Mesothelial cell of epicardium (in vitro differentiated cells): ENCODE results near the gene PRSS33. TPM values are rescaled to one million over a fixed set of nuclear protein-coding genes. Genes with fewer than 3 reads are reported as not detected.
A peak's percentile ranks its signal among the peaks of the same experiment; 100 is the strongest.

Source experiments
- DNase-seq, 2 experiments: peaks; one replicate each; pipeline ENCODE4 v3.0.0; 2021; ENCODE audit warnings: low spot score in 2 of 2; ENCODE audit not compliant: unreplicated experiment in 2 of 2
- H3K27ac Mint-ChIP-seq: 2 replicates; pipeline ENCODE4 v1.8.0; 2021; ENCODE audit warnings: mixed read lengths
- H3K27me3 Mint-ChIP-seq: 2 replicates; pipeline ENCODE4 v1.8.0; 2021; ENCODE audit warnings: low read depth, mixed read lengths
- H3K36me3 Mint-ChIP-seq: 2 replicates; pipeline ENCODE4 v1.8.0; 2021; ENCODE audit warnings: mixed read lengths
- H3K4me1 Mint-ChIP-seq: 2 replicates; pipeline ENCODE4 v1.8.0; 2021; ENCODE audit warnings: mixed read lengths
- H3K4me3 Mint-ChIP-seq: 2 replicates; pipeline ENCODE4 v1.8.0; 2021; ENCODE audit warnings: mild to moderate bottlenecking, moderate library complexity, mixed read lengths
- H3K9me3 Mint-ChIP-seq: 2 replicates; pipeline ENCODE4 v1.8.0; 2021; ENCODE audit warnings: mixed read lengths
- CTCF ChIP-seq: fragments of 200-600 bp; sonication (generic); IDR thresholded peaks from one replicate; pipeline ENCODE4 v1.5.0; 2021; ENCODE audit warnings: antibody characterized with exemption; ENCODE audit not compliant: unreplicated experiment
- total RNA-seq: library from RNA; stranded (reverse); gene quantifications from 3 replicates; pipeline ENCODE4 v1.2.1, GENCODE V29; 2021

The PRSS33 gene
- total RNA-seq, 1 donor from 2014 or later, result not detected

DNA sequence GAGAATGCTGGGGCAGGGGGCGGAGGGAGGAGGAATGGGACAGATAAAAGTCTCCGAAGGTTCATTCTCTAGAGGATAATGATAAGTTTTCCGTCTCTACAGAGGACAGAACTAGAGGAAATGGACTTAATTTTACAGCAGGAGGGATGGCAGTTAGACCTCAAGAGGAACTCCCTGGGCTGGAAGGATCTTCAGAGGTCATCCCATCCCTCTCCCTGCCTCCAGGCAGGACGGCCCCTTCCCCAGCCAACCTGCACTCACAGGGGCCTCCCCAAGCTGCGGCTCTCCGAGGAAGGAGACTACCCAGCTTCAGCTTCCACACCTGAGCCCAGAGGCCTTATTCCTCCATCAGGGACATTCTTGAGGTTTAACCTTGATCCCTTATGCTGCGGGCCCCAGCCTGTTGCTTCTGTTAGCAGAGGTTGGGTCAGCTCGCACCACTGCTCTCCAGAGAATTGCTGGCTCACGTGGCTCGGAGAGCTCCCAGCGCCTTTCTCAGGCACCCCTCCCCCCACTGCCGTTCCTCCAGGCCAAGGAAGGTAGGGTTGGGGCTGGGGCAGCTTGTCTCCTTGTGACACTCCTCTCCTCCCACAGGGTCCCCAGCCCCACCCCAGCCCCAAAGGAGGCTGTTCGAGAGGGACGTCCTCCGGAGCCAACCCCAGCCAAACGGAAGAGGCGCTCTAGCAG is 18.8 kb downstream of the PRSS33 start:
- H3K27me3 Mint-ChIP-seq, result no peaks in the 10 kb centered on the region
- H3K36me3 Mint-ChIP-seq, result peaks cover 63% of the 10 kb centered on the region
- H3K4me1 Mint-ChIP-seq, result peaks cover 6% of the 10 kb centered on the region
- H3K9me3 Mint-ChIP-seq, result peaks cover 23% of the 10 kb centered on the region
- DNase-seq, result no peak
- peak overlapping the region; percentile 34 for H3K27ac Mint-ChIP-seq
- no peak for TF ChIP-seq CTCF
- H3K4me3 Mint-ChIP-seq, result no peak overlapping the region

DNA sequence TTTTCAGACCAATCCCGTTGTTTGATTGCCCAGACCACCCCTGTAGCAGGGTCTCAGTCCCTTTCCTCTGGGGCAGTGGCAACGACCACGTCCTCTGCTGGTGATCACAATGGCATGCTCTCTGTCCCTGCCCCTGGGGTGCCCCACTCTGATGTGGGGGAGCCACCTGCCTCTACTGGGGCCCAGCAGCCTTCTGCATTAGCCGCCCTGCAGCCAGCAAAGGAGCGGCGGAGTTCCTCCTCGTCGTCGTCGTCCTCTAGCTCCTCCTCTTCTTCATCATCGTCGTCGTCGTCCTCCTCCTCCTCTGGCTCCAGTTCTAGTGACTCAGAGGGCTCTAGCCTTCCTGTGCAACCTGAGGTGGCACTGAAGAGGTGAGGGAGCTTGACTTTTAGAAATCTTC is 19.5 kb downstream of the PRSS33 start:
- no peak for TF ChIP-seq CTCF
- Mint-ChIP-seq H3K9me3 (peaks cover 29% of the 10 kb centered on the region), H3K27me3 (no peaks in the 10 kb centered on the region), H3K4me1 (peaks cover 6% of the 10 kb centered on the region), H3K27ac (no peak overlapping the region), H3K4me3 (no peak overlapping the region), H3K36me3 (peaks cover 65% of the 10 kb centered on the region)
- DNase-seq, result no peak

GRCh38 chr16:2767140-2767731 is 20.1 kb downstream of the PRSS33 start:
- H3K9me3 Mint-ChIP-seq, result peaks cover 36% of the 10 kb centered on the region
- H3K4me1 Mint-ChIP-seq, result peaks cover 6% of the 10 kb centered on the region
- DNase-seq, result no peak
- no peak for TF ChIP-seq CTCF
- H3K27me3 Mint-ChIP-seq, result no peaks in the 10 kb centered on the region
- H3K27ac Mint-ChIP-seq, result no peak overlapping the region
- no peak overlapping the region for H3K4me3 Mint-ChIP-seq
- peaks cover 68% of the 10 kb centered on the region for H3K36me3 Mint-ChIP-seq

GRCh38 chr16:2766430-2767139 is 20.8 kb downstream of the PRSS33 start:
- Mint-ChIP-seq H3K27me3 (no peaks in the 10 kb centered on the region), H3K36me3 (peaks cover 72% of the 10 kb centered on the region), H3K4me3 (no peak overlapping the region), H3K27ac (peak overlapping the region; percentile 80), H3K9me3 (peaks cover 41% of the 10 kb centered on the region), H3K4me1 (peaks cover 6% of the 10 kb centered on the region)
- no peak for TF ChIP-seq CTCF
- DNase-seq, result no peak

- TF ChIP-seq CTCF, result no peak
- DNase-seq, result no peak
- peaks cover 76% of the 10 kb centered on the region for H3K36me3 Mint-ChIP-seq
- H3K9me3 Mint-ChIP-seq, result peaks cover 50% of the 10 kb centered on the region
- peaks cover 6% of the 10 kb centered on the region for H3K4me1 Mint-ChIP-seq
- no peak overlapping the region for H3K27ac Mint-ChIP-seq
- no peak overlapping the region for H3K4me3 Mint-ChIP-seq
- no peaks in the 10 kb centered on the region for H3K27me3 Mint-ChIP-seq
Measured at GRCh38 chr16:2765462-2766404, 21.6 kb downstream of the PRSS33 start.
